Stimulated activated CD4-positive, alpha-beta T cell treated with anti-CD3 and anti-CD28 coated beads, Interleukin-4, amount 100 ng/mL, for 24 hours (primary cell): ENCODE measurements around the gene GGPS1.
"Not testable (repeated sequence)": the region's sequence is repeated elsewhere in the genome, so short reads cannot be mapped to it uniquely, and the experiment has no call there.

ENCODE experiments used
- DNase-seq: peaks from one replicate; pipeline ENCODE4 v3.0.0-alpha.2; 2020

The GGPS1 gene

DNA sequence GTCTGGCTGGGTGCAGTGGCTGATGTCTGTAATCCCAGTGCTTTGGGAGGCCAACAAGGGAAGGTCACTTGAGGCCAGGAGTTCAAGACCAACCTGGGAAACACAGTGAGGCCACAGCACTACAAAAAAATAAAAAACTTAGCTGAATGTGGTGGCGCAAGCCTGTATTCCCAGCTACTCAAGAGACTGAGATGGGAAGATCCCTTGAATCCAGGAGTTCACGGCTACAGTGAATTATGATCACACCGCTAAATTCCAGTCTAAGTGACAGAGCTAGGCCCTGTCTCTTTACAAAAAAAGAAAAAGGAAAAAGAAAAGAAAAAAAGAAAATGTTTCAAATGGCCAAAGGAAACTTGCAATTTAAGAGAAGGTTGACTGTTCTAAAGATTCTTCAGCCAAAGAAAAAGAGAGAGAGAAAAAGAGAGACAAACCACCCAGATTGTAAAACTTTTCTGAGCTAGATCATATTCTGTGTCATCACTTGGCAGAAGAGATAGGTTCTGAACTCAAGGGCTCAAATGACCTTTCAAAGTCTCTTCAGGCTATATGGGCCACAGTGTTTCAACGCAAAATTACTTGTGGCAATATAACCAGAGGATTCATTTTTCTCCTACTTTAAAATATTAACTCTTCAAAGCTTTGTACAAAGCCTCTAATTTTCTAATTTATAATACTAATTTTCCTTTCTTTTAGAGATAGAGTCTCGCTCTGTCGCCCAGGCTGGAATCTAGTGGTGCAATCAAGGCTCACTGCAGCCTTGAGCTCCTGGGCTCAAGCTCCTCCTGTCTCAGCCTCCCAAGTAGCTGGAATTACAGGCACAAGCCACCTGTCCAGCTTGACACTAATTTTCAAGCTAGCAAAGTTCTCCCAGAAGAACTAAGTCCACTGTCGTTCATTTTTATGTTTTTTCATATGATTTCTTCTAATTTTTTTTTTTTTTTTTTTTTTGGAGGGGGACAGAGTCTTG is 20.9 kb upstream of the GGPS1 start:
- no peak for DNase-seq

DNA sequence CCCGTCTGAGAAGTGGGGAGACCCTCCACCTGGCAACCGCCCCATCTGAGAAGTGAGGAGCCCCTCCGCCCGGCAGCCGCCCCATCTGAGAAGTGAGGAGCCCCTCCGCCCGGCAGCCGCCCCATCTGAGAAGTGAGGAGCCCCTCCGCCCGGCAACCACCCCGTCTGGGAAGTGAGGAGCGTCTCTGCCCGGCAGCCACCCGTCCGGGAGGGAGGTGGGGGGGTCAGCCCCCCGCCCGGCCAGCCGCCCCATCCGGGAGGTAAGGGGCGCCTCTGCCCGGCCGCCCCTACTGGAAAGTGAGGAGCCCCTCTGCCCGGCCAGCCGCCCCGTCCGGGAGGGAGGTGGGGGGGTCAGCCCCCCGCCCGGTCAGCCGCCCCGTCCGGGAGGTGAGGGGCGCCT is 19.2 kb upstream of the GGPS1 start:
- DNase-seq, result not testable (repeated sequence)

GRCh38 chr1:235313262-235313661 is 15.1 kb upstream of the GGPS1 start:
- DNase-seq, result no peak

- DNase-seq, result no peak
Observed at GRCh38 chr1:235313931-235314678, 14.3 kb upstream of the GGPS1 start.

- DNase-seq, result no peak
Observed at GRCh38 chr1:235315173-235315572, 13.2 kb upstream of the GGPS1 start.

DNA sequence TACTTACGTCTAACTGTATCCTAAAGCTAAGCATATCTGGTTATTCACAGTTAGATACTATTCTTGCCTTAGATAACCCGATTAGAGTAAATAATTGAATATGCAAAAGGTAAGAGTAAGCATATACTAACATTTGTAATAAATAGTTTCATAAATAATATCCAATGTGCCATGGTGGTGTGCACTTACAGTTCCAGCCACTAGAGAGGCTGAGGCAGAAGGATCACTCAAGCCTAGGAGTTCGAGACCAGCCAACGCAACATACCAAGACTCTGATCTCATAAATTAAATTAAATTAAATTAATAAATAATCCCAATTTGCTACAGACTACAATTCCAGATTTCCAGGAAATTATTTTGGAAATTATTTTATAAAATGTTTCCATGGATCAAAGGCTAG is 12.6 kb upstream of the GGPS1 start:
- no peak for DNase-seq

DNA sequence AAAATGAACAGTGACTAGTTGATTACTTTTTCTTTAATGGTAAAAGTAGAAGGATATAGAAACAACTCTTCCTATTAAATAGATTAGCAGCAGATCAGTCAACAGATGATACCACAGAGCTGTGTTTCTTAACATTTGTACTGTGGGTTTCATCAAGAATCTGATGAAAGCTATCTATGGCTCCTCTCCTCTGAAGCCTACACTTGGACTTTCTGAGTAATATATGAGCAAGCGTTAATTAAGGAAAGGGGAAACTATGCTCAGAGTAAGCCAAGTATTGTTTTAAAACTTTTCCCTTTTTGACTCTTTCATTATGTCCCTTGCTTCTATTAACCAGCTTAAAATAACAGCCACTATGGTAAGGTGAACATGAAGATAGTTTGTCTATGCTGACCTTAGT is 11.2 kb upstream of the GGPS1 start:
- DNase-seq, result no peak

DNA sequence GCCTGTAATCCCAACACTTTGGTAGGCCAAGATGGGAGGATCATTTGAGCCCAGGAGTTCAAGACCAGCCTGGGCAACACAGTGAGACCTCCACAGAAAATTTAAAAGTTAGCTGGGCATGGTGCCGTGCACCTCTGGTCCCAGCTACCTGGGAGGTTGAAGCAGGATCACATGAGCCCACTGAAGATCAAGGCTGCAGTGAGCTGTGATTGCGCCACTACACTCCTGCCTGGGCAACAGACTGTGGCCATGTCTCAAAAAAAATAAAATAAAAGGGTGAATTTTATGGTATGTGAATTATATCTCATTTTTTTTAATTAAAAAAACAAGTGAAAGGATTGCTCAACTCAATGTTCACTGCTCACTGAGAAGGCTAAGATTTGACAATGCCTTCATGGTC is 9.1 kb upstream of the GGPS1 start:
- DNase-seq, result no peak

- no peak for DNase-seq
Observed at GRCh38 chr1:235320521-235321179, 7.7 kb upstream of the GGPS1 start.

DNA sequence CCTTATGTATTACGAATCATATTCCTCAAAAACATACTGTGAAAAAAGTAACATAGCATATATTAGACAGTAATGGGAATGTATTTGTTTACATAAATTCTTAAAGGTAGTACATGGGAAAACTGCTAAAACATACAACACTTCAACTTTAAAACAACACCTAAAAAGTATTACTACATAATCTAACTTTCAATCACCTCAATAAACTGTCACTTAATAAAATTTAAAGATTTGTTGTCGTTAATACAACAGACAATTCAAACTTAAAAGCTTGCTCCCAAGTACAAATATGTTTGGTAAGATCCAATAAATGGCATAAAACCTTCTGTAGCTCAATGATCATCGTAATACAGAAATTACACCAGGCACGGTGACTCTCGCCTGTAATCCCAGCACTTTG is 4.1 kb upstream of the GGPS1 start:
- no peak for DNase-seq

GRCh38 chr1:235325139-235325538 is 3.2 kb upstream of the GGPS1 start:
- DNase-seq, result no peak

- no peak for DNase-seq
Observed at GRCh38 chr1:235325854-235326253, 2.5 kb upstream of the GGPS1 start.

GRCh38 chr1:235326719-235327558 is 1.4 kb upstream of the GGPS1 start:
- DNase-seq, result peak; percentile 73

GRCh38 chr1:235327559-235328270 is 655 bp upstream of the GGPS1 start, which contains the start of gene ARID4B:
Gene ARID4B (minus strand): TSS chr1:235328179. CDS start chr1:235326919, 1,260 bp downstream.
- DNase-seq, result no peak

GRCh38 chr1:235329139-235329902 is 951 bp downstream of the GGPS1 start:
- DNase-seq, result peak; percentile 49

GRCh38 chr1:235330918-235331285 is 2.5 kb downstream of the GGPS1 start:
- DNase-seq, result no peak

DNA sequence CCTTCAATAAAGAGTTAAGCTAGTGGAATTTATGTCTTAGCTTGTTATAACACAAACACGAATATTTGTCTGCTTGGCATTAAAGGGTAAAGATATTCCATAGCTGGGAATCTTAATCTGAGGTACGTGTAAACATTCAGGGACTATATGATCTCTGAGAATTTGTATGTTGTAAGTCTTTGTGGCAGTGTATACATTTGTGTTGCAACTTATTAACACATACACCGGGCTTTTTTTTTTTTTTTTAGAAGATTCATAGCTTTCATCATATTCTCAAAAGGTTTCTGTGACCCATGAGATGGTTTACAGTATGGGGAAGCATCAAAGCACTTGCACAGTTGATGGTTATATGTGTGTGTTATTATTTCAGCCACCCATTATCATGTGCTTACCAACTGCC is 3.0 kb downstream of the GGPS1 start:
- no peak for DNase-seq

- peak; percentile 24 for DNase-seq
Observed at GRCh38 chr1:235336903-235337302, 8.5 kb downstream of the GGPS1 start.

DNA sequence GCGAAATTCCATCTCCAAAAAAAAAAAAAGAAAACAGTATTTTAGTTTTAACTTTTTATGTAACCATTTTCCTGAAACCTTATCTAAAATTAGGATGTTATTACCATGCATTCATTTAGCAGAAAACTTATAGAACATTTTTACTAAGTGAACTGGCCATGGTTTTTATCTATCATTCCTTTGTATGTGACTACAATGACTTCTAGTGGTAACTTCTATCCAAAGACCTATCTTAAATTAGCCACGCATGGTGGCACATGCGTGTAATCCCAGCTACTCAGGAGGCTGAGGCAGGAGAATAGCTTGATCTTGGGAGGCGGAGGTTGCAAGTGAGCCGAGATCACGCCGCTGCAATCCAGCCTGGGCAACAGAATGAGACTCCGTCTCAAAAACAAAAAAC is 11.4 kb downstream of the GGPS1 start:
- no peak for DNase-seq

DNA sequence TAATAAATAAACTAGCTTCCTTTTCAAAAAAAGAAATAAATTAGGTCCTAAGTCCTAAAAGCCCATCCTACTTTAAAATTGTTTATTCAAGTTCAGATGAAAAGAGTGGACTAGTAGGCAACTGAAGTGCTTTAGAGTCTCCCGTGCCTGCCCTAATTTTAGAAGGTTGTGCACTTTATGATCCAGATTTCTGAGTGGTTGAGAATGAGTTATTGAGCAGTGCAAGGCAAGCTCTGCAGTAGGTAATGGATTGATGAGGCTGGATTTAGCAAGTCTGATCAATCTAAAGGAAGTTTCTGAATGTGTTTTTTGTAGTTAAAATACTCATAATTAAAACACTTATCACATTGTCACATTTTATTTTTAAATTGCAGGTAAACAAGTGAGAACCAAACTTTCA is 13.0 kb downstream of the GGPS1 start:
- DNase-seq, result no peak

- no peak for DNase-seq
Observed at GRCh38 chr1:235342039-235342438, 13.7 kb downstream of the GGPS1 start.
